ENCODE results near the gene PHLDA2.

- TF ChIP-seq ZNF384 (IDR thresholded peaks at IDR 0.05) (no peak), BHLHE40 (IDR thresholded peaks at IDR 0.05; ENCODE audit: borderline replicate concordance) (no peak), FOXA1 (IDR thresholded peaks at IDR 0.05) (no peak), SUZ12 (IDR thresholded peaks at IDR 0.05) (no peak), L3MBTL2 (conservative IDR thresholded peaks at IDR 0.05) (no peak), PKNOX1 (IDR thresholded peaks at IDR 0.05) (no peak)
Measured at GRCh38 chr11:2964782-2965181, 35.6 kb upstream of the PHLDA2 start.

All from HEK293T (cell line).